ENCODE results near the gene PCP4. TPM values are rescaled to one million over a fixed set of nuclear protein-coding genes. Genes with fewer than 3 reads are reported as not detected.

The PCP4 gene
- total RNA-seq, 1 experiment from 2014 or later = 4.7 TPM

- Histone ChIP-seq H3K36me3 (ENCODE audit: control insufficient read depth, insufficient read depth, low read length) (no peaks in the 10 kb centered on the region), H3K4me1 (0 out of 2 replicates have a peak, but pooled peaks cover 8% of the 10 kb centered on the region), H3K27me3 (replicated peaks; ENCODE audit: control insufficient read depth, insufficient read depth, low read length) (no peaks in the 10 kb centered on the region), H3K9me3 (no peaks in the 10 kb centered on the region), H3K4me3 (ENCODE audit: low read depth, low read length) (no peak overlapping the region)
- ChIA-PET CTCF (interaction anchor here (0.5 to 0.6 kb wide), 2 partner anchors 453 to 1440 kb away, joined by 3 read pairs; no protein-coding TSS in a partner anchor), POLR2A (no interaction called here)
- intact Hi-C loops (cut with micrococcal nuclease; ENCODE audit: unreplicated experiment) = no loop called here
- Mint-ChIP-seq H3K27ac (ENCODE audit: unreplicated experiment) (no peak overlapping the region), H3K4me3 (ENCODE audit: unreplicated experiment) (no peak overlapping the region), H3K9me3 (ENCODE audit: unreplicated experiment) (no peaks in the 10 kb centered on the region), H3K36me3 (ENCODE audit: insufficient read depth, unreplicated experiment) (no peaks in the 10 kb centered on the region), H3K4me1 (ENCODE audit: low read depth, unreplicated experiment) (no peaks in the 10 kb centered on the region), H3K27me3 (ENCODE audit: insufficient read depth, unreplicated experiment) (no peaks in the 10 kb centered on the region)
- DNase-seq = no peak
- BruUV-seq (replicated peaks) = no TSS peak
- TF ChIP-seq CTCF (IDR thresholded peaks at IDR 0.05; ENCODE audit: insufficient read depth in 1 of 2, low read depth in 1 of 2, low read length in 1 of 2, severe bottlenecking in 1 of 2, unreplicated experiment in 1 of 2) = no peak
These were observed 26.7 kb upstream of the PCP4 start for GRCh38 chr21:39840373-39841097.

DNA sequence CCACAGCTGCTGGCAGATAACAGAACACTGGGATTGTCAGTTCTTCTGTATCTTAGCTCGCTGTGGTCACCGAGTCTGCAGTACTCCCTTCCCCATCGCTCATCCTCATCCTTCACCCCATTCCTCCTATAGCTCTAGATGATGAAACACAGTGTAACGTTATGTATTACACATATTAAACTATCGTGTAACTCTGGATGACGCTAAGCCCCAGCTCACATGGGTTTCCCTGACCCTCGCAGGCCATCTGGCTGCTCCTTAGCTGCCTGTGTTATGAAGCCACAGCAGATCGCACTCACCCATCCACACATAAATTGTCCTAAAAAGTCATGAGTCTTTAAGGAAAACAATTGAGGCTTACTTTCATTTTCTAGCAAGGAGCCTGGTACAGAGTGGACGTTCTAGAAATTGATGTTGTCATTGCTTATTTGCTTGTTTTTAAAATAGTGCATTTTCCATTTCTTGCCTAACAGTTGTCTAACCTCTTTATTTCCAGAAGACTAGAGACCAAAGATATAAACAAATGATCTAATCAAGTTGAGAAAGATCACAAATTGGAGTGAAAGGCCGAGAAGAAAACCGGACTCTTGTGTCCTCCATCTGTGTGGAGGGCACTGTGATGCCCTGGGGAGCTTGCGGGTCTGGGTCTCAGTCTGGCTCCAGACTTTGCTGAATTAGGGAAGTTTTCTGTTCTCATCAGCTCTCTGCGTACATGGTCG, 24.3 kb upstream of the PCP4 start:
- no peak overlapping the region for H3K4me3 ChIP-seq (ENCODE audit: low read depth, low read length)
- DNase-seq = no peak
- H3K27me3 ChIP-seq (replicated peaks; ENCODE audit: control insufficient read depth, insufficient read depth, low read length) = no peaks in the 10 kb centered on the region
- POLR2A ChIA-PET = no interaction called here
- H3K4me1 ChIP-seq = 0 out of 2 replicates have a peak, but pooled peaks cover 3% of the 10 kb centered on the region
- H3K9me3 ChIP-seq = no peaks in the 10 kb centered on the region
- TF ChIP-seq CTCF (IDR thresholded peaks at IDR 0.05; ENCODE audit: insufficient read depth in 1 of 2, low read depth in 1 of 2, low read length in 1 of 2, severe bottlenecking in 1 of 2, unreplicated experiment in 1 of 2) = no peak
- CTCF ChIA-PET = no interaction called here
- Mint-ChIP-seq H3K27me3 (ENCODE audit: insufficient read depth, unreplicated experiment) (no peaks in the 10 kb centered on the region), H3K4me1 (ENCODE audit: low read depth, unreplicated experiment) (no peaks in the 10 kb centered on the region), H3K4me3 (ENCODE audit: unreplicated experiment) (no peak overlapping the region), H3K36me3 (ENCODE audit: insufficient read depth, unreplicated experiment) (no peaks in the 10 kb centered on the region), H3K9me3 (ENCODE audit: unreplicated experiment) (no peaks in the 10 kb centered on the region), H3K27ac (ENCODE audit: unreplicated experiment) (no peak overlapping the region)
- BruUV-seq (replicated peaks) = no TSS peak
- intact Hi-C loops (cut with micrococcal nuclease; ENCODE audit: unreplicated experiment) = no loop called here
- no peaks in the 10 kb centered on the region for H3K36me3 ChIP-seq (ENCODE audit: control insufficient read depth, insufficient read depth, low read length)

DNA sequence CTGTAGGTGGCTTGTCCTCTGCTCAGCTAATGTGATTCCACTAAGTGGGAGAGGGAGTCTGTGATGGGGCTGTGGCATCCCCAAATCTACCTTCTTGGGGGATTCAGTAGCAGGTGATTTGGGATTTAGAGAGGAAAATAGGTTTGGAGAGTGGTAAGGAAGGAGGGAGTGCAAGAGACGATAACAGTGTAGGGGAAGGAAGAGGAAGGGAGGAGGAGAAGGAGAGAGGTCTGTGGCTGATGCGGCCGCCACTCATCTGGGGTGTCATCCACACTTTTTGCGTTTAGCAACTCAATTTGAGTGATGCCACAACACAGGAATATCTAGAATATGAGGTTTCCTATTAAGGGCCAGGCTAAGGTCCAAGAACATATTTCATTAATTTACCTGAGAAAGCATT, 23.8 kb upstream of the PCP4 start:
- no peaks in the 10 kb centered on the region for H3K27me3 ChIP-seq (replicated peaks; ENCODE audit: control insufficient read depth, insufficient read depth, low read length)
- CTCF ChIA-PET = no interaction called here
- intact Hi-C loops (cut with micrococcal nuclease; ENCODE audit: unreplicated experiment) = no loop called here
- Mint-ChIP-seq H3K36me3 (ENCODE audit: insufficient read depth, unreplicated experiment) (no peaks in the 10 kb centered on the region), H3K27me3 (ENCODE audit: insufficient read depth, unreplicated experiment) (no peaks in the 10 kb centered on the region), H3K9me3 (ENCODE audit: unreplicated experiment) (no peaks in the 10 kb centered on the region), H3K4me3 (ENCODE audit: unreplicated experiment) (no peak overlapping the region), H3K4me1 (ENCODE audit: low read depth, unreplicated experiment) (no peaks in the 10 kb centered on the region), H3K27ac (ENCODE audit: unreplicated experiment) (no peak overlapping the region)
- POLR2A ChIA-PET = no interaction called here
- DNase-seq = no peak
- H3K4me1 ChIP-seq = no peaks in the 10 kb centered on the region
- no peaks in the 10 kb centered on the region for H3K9me3 ChIP-seq
- no peaks in the 10 kb centered on the region for H3K36me3 ChIP-seq (ENCODE audit: control insufficient read depth, insufficient read depth, low read length)
- no peak for TF ChIP-seq CTCF (IDR thresholded peaks at IDR 0.05; ENCODE audit: insufficient read depth in 1 of 2, low read depth in 1 of 2, low read length in 1 of 2, severe bottlenecking in 1 of 2, unreplicated experiment in 1 of 2)
- no peak overlapping the region for H3K4me3 ChIP-seq (ENCODE audit: low read depth, low read length)
- BruUV-seq (replicated peaks) = no TSS peak

All from Caco-2 (cell line).